Fibroblast of lung (primary cell): ENCODE results near the gene ELFN2.

ENCODE experiments used
- EZH2 ChIP-seq: IDR thresholded peaks from 2 replicates; pipeline ENCODE4 v1.5.1; 2012; ENCODE audit warnings: low read length, control low read depth, mild to moderate bottlenecking; ENCODE audit errors: missing control alignments
- TF ChIP-seq, protein P1 (sequence below), 2 donors: IDR thresholded peaks in 1 of 2; conservative IDR thresholded peaks in 1 of 2; 1 replicate in 1 of 2; 2 replicates in 1 of 2; pipeline ENCODE4 v1.5.1; 2011 to 2012; ENCODE audit warnings: low read length in 2 of 2, control low read depth in 1 of 2, inconsistent platforms in 1 of 2, low read depth in 1 of 2, mild to moderate bottlenecking in 1 of 2

DNA sequence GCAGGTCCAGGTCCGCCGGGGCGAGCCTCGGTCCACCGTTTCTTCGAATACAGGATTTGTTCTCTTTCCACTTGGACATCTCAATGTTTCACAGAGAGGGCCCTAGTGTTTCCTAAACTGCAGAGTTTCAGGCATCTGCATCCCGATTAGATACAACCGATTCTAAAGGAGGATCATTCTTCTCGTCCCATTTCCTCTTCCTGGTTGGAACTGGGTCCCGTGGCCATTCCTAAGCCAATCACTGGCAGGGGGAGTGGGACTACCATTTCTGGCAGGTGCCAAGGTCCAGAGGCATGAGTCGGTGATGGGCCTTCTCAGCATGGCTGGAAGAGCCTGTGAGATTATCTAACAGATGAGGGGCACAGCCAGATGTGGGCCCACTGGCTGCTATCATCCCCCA, 68.9 kb downstream of the ELFN2 start:
- TF ChIP-seq, protein P1, sequence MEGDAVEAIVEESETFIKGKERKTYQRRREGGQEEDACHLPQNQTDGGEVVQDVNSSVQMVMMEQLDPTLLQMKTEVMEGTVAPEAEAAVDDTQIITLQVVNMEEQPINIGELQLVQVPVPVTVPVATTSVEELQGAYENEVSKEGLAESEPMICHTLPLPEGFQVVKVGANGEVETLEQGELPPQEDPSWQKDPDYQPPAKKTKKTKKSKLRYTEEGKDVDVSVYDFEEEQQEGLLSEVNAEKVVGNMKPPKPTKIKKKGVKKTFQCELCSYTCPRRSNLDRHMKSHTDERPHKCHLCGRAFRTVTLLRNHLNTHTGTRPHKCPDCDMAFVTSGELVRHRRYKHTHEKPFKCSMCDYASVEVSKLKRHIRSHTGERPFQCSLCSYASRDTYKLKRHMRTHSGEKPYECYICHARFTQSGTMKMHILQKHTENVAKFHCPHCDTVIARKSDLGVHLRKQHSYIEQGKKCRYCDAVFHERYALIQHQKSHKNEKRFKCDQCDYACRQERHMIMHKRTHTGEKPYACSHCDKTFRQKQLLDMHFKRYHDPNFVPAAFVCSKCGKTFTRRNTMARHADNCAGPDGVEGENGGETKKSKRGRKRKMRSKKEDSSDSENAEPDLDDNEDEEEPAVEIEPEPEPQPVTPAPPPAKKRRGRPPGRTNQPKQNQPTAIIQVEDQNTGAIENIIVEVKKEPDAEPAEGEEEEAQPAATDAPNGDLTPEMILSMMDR (conservative IDR thresholded peaks at IDR 0.05 in 1 of 2, IDR thresholded peaks at IDR 0.05 in 1 of 2; ENCODE audit: low read depth in 1 of 2, low read length in 2 of 2): no peak
- no peak for TF ChIP-seq EZH2
